HepG2 (cell line): ENCODE results near the gene PTX4. TPM values are rescaled to one million over a fixed set of nuclear protein-coding genes. Genes with fewer than 3 reads are reported as not detected.

Experiments
- AGO1 ChIP-seq: fragments of 200-400 bp; formaldehyde crosslinking; IDR thresholded peaks from 2 replicates; pipeline ENCODE4 v1.6.1; 2017; ENCODE audit warnings: mild to moderate bottlenecking, low read depth, low read length, moderate library complexity; ENCODE audit not compliant: poor library complexity, severe bottlenecking
- ATRX ChIP-seq: sonication (generic); formaldehyde crosslinking; IDR thresholded peaks from 2 replicates; pipeline ENCODE4 v1.4.0; 2020; ENCODE audit warnings: missing genetic modification reagents, borderline replicate concordance
- BCL6 ChIP-seq: IDR thresholded peaks from 2 replicates; pipeline ENCODE4 v1.6.1; 2016; ENCODE audit warnings: missing genetic modification reagents, missing compliant biosample characterization
- CREB1 ChIP-seq, 2 experiments: fragments of 450-650 bp in 1 of 2; IDR thresholded peaks; 2 replicates each; pipeline ENCODE4 v1.6.1; 2016 to 2017; ENCODE audit warnings: control low read depth in 1 of 2, mild to moderate bottlenecking in 1 of 2, missing compliant biosample characterization in 1 of 2, missing genetic modification characterization in 1 of 2
- MIER3 ChIP-seq: IDR thresholded peaks from 2 replicates; pipeline ENCODE4 v1.6.1; 2016; ENCODE audit warnings: missing compliant biosample characterization, borderline replicate concordance
- MTF2 ChIP-seq: sonication (generic); formaldehyde crosslinking; IDR thresholded peaks from 2 replicates; pipeline ENCODE4 v1.5.0; 2020; ENCODE audit warnings: missing genetic modification reagents, borderline replicate concordance
- MZF1 ChIP-seq: sonication (generic); formaldehyde crosslinking; IDR thresholded peaks from 2 replicates; pipeline ENCODE4 v1.8.1; 2023; ENCODE audit warnings: mild to moderate bottlenecking, missing genetic modification reagents, borderline replicate concordance
- NR1H2 ChIP-seq: sonication (generic); formaldehyde crosslinking; IDR thresholded peaks from 2 replicates; pipeline ENCODE4 v1.8.1; 2022; ENCODE audit warnings: low read depth, missing genetic modification reagents, borderline replicate concordance
- PATZ1 ChIP-seq: sonication (generic); formaldehyde crosslinking; IDR thresholded peaks from 2 replicates; pipeline ENCODE4 v1.4.0; 2020; ENCODE audit warnings: missing genetic modification reagents
- RFX3 ChIP-seq: IDR thresholded peaks from 2 replicates; pipeline ENCODE4 v1.6.1; 2016; ENCODE audit warnings: missing biosample characterization, missing genetic modification reagents
- RFXAP ChIP-seq: sonication (generic); formaldehyde crosslinking; IDR thresholded peaks from 2 replicates; pipeline ENCODE4 v1.4.0; 2020; ENCODE audit warnings: missing genetic modification reagents, borderline replicate concordance
- TARDBP ChIP-seq: sonication (generic); formaldehyde crosslinking; IDR thresholded peaks from 2 replicates; pipeline ENCODE4 v1.8.0; 2022; ENCODE audit warnings: mild to moderate bottlenecking, missing genetic modification reagents
- TIGD3 ChIP-seq: sonication (generic); formaldehyde crosslinking; IDR thresholded peaks from 2 replicates; pipeline ENCODE4 v1.5.1; 2020; ENCODE audit warnings: mild to moderate bottlenecking, missing genetic modification reagents, borderline replicate concordance
- ZGPAT ChIP-seq: IDR thresholded peaks from 2 replicates; pipeline ENCODE4 v1.6.1; 2016; ENCODE audit warnings: mild to moderate bottlenecking
- ZNF333 ChIP-seq: sonication (generic); formaldehyde crosslinking; IDR thresholded peaks from 2 replicates; pipeline ENCODE4 v1.4.0; 2020; ENCODE audit warnings: mild to moderate bottlenecking, missing genetic modification reagents, borderline replicate concordance
- ZNF772 ChIP-seq: sonication (generic); formaldehyde crosslinking; IDR thresholded peaks from 2 replicates; pipeline ENCODE4 v1.5.0; 2020; ENCODE audit warnings: mild to moderate bottlenecking, missing genetic modification reagents
- ZNF782 ChIP-seq: sonication (generic); formaldehyde crosslinking; IDR thresholded peaks from 2 replicates; pipeline ENCODE4 v1.4.0; 2020; ENCODE audit warnings: missing genetic modification reagents, mild to moderate bottlenecking, borderline replicate concordance
- ZNF879 ChIP-seq: sonication (generic); formaldehyde crosslinking; IDR thresholded peaks from 2 replicates; pipeline ENCODE4 v1.8.1; 2023; ENCODE audit warnings: missing genetic modification reagents
- polyA plus RNA-seq, 8 experiments: library from polyadenylated mRNA; depleted of rRNA in 3 of 8; stranded (reverse) in 7 of 8; unstranded in 1 of 8; fragments of >200 nt; fragmentation: Illumina TruSeq in 4 of 8; extraction: Trizol in 4 of 8; gene quantifications; 2 replicates each; pipeline versions ENCODE4 v1.2.1 to v1.2.3, GENCODE V29; 2011 to 2016; ENCODE audit warnings: low read depth in 4 of 8, missing spikeins in 1 of 8, mixed read lengths in 1 of 8; ENCODE audit not compliant: insufficient read depth in 1 of 8
- total RNA-seq, 5 experiments: library from RNA; depleted of rRNA; stranded (reverse); fragments of >200 nt; fragmentation: Illumina TruSeq; extraction: Trizol; gene quantifications; 2 replicates each; pipeline ENCODE4 v1.2.3, GENCODE V29; 2016; ENCODE audit warnings: low read depth in 1 of 5
- TF ChIP-seq, protein P1 (sequence below): sonication (generic); formaldehyde crosslinking; IDR thresholded peaks from 2 replicates; pipeline ENCODE4 v1.5.0; 2020; ENCODE audit warnings: mild to moderate bottlenecking, missing genetic modification reagents, borderline replicate concordance
- TF ChIP-seq, protein P2 (sequence below): sonication (generic); formaldehyde crosslinking; IDR thresholded peaks from 2 replicates; pipeline ENCODE4 v1.4.0; 2020; ENCODE audit warnings: missing genetic modification reagents; ENCODE audit errors: not compliant biosample characterization

Gene PTX4
- total and polyA plus RNA-seq, 2 of the 13 experiments (the other 11 are each of a cell fraction or from before 2014, with no cell fraction given): 0.04 TPM; not detected in 1

- TF ChIP-seq PATZ1 (CRISPR knock-in tag) (peak; percentile 73), ZNF782 (peak; percentile 82; the same call in 1 of the 2 replicates), TIGD3 (CRISPR knock-in tag) (no peak), ZNF333 (no peak; the same call in 1 of the 2 replicates), BCL6 (CRISPR knock-in tag) (peak; percentile 56; the same call in 1 of the 2 replicates), RFXAP (CRISPR knock-in tag) (peak; percentile 85), MTF2 (CRISPR knock-in tag) (peak; percentile 75; the same call in 1 of the 2 replicates), MIER3 (CRISPR knock-in tag) (peak; percentile 46; the same call in 1 of the 2 replicates), RFX3 (CRISPR knock-in tag) (no peak), ATRX (no peak), NR1H2 (CRISPR knock-in tag) (peak; percentile 85), ZNF879 (peak; percentile 60; the same call in 1 of the 2 replicates), ZGPAT (CRISPR knock-in tag) (peak; percentile 87), AGO1 (no peak), ZNF772 (CRISPR knock-in tag) (0 out of 2 replicates have a peak, but pooled peaks have one; percentile 56), MZF1 (no peak), CREB1 (IDR thresholded peaks at IDR 0.05) (peak; percentile 74; the same call in 1 of the 2 replicates), CREB1 (CRISPR knock-in tag; IDR thresholded peaks at IDR 0.05) (no peak), TARDBP (CRISPR knock-in tag) (no peak; the same call in 1 of the 2 replicates)
- TF ChIP-seq, protein P1, sequence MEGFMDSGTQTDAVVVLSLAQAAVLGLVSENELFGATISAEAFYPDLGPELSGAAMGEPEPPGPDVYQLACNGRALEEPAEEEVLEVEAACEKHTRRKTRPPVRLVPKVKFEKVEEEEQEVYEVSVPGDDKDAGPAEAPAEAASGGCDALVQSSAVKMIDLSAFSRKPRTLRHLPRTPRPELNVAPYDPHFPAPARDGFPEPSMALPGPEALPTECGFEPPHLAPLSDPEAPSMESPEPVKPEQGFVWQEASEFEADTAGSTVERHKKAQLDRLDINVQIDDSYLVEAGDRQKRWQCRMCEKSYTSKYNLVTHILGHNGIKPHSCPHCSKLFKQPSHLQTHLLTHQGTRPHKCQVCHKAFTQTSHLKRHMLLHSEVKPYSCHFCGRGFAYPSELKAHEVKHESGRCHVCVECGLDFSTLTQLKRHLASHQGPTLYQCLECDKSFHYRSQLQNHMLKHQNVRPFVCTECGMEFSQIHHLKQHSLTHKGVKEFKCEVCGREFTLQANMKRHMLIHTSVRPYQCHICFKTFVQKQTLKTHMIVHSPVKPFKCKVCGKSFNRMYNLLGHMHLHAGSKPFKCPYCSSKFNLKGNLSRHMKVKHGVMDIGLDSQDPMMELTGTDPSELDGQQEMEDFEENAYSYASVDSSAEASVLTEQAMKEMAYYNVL (CRISPR knock-in tag): peak; percentile 35; the same call in 1 of the 2 replicates
- TF ChIP-seq, protein P2, sequence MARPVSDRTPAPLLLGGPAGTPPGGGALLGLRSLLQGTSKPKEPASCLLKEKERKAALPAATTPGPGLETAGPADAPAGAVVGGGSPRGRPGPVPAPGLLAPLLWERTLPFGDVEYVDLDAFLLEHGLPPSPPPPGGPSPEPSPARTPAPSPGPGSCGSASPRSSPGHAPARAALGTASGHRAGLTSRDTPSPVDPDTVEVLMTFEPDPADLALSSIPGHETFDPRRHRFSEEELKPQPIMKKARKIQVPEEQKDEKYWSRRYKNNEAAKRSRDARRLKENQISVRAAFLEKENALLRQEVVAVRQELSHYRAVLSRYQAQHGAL (CRISPR knock-in tag): peak; percentile 76
Observed at GRCh38 chr16:1474796-1475551, 13.8 kb downstream of the PTX4 start, which contains the start of gene CLCN7 (continued).
